Endothelial cell of umbilical vein (primary cell): ENCODE results near the gene ARSJ. TPM values are rescaled to one million over a fixed set of nuclear protein-coding genes. Genes with fewer than 3 reads are reported as not detected.

Experiments
- BruUV-seq: library from RNA; stranded (reverse); fragments of 400-500 nt; replicated peaks from 2 replicates; lab custom pipeline; 2021; lab: Mats Ljungman, UMichigan
- CTCF ChIA-PET: fragments of 300-600, 350-600 bp; sonication (Branson Sonifier 250); formaldehyde crosslinking; loops from one replicate; lab custom pipeline; 2021; ENCODE audit warnings: antibody characterized with exemption, inconsistent platforms; lab: Charles Lee
- POLR2A ChIA-PET: fragments of 300-600, 350-600 bp; sonication (Branson Sonifier 250); formaldehyde crosslinking; loops from one replicate; lab custom pipeline; 2021; ENCODE audit warnings: antibody characterized with exemption, inconsistent platforms; lab: Charles Lee
- DNase-seq: peaks from one replicate; pipeline ENCODE4 v3.0.0-alpha.2; 2011; ENCODE audit warnings: low read depth, low spot score
- FAIRE-seq: peaks from 2 replicates; lab custom pipeline; 2011; peaks lifted over from hg19 to GRCh38; lab: Jason Lieb, UNC
- H2AFZ ChIP-seq: 2 replicates; pipeline ENCODE4 v1.6.0; 2012; ENCODE audit warnings: low read depth, low read length, control low read depth, inconsistent platforms
- H3K27ac ChIP-seq: 2 replicates; pipeline ENCODE4 v1.5.1; 2011; ENCODE audit warnings: low read depth, mild to moderate bottlenecking, control low read depth, low read length, moderate library complexity; ENCODE audit not compliant: insufficient read depth
- H3K27me3 ChIP-seq, 2 experiments: 2 replicates each; pipeline versions ENCODE4 v1.6.0 to v1.6.1; 2011; ENCODE audit warnings: low read length in 2 of 2, mixed read lengths in 1 of 2; ENCODE audit not compliant: control insufficient read depth in 2 of 2, insufficient read depth in 2 of 2
- H3K36me3 ChIP-seq, 2 experiments: 2 replicates in 1 of 2; 3 replicates in 1 of 2; pipeline ENCODE4 v1.5.1; 2011; ENCODE audit warnings: low read length in 2 of 2, mild to moderate bottlenecking in 1 of 2, moderate library complexity in 1 of 2; ENCODE audit not compliant: control insufficient read depth in 2 of 2, insufficient read depth in 2 of 2; ENCODE audit errors: extremely low read depth in 1 of 2
- H3K4me1 ChIP-seq: 3 replicates; pipeline ENCODE4 v1.5.1; 2011; ENCODE audit warnings: mild to moderate bottlenecking, low read length; ENCODE audit not compliant: control insufficient read depth, insufficient read depth; ENCODE audit errors: extremely low read depth
- H3K4me2 ChIP-seq: 2 replicates; pipeline ENCODE4 v1.6.1; 2011; ENCODE audit warnings: low read length, control low read depth, mixed read lengths; ENCODE audit not compliant: insufficient read depth
- H3K4me3 ChIP-seq, 3 experiments: fragments of 200-600 bp in 1 of 3; sonication (generic), shearing (Covaris generic) in 1 of 3; replicated peaks in 1 of 3; 2 replicates each; pipeline ENCODE4 v1.5.1; 2011 to 2016; ENCODE audit warnings: control low read depth in 3 of 3, low read length in 3 of 3, mild to moderate bottlenecking in 2 of 3, inconsistent platforms in 1 of 3, low read depth in 1 of 3, moderate library complexity in 1 of 3; ENCODE audit not compliant: insufficient read depth in 1 of 3
- H3K79me2 ChIP-seq: 2 replicates; pipeline ENCODE4 v1.6.0; 2012; ENCODE audit warnings: low read length, inconsistent platforms; ENCODE audit not compliant: control insufficient read depth, insufficient read depth
- H3K9ac ChIP-seq: replicated peaks from 2 replicates; pipeline ENCODE3; 2011; ENCODE audit warnings: low read length, control low read depth; ENCODE audit not compliant: insufficient read depth; ENCODE audit errors: extremely low read depth
- H3K9me1 ChIP-seq: replicated peaks from 3 replicates; pipeline ENCODE4 v1.6.0; 2011; ENCODE audit warnings: mild to moderate bottlenecking, low read length; ENCODE audit not compliant: control insufficient read depth, insufficient read depth; ENCODE audit errors: extremely low read depth
- H3K9me3 ChIP-seq: replicated peaks from 2 replicates; pipeline ENCODE4 v1.5.1; 2012; ENCODE audit warnings: low read length, inconsistent platforms; ENCODE audit not compliant: control insufficient read depth, insufficient read depth
- H4K20me1 ChIP-seq: replicated peaks from 2 replicates; pipeline ENCODE3; 2011; ENCODE audit warnings: mild to moderate bottlenecking, low read length; ENCODE audit not compliant: control insufficient read depth, insufficient read depth; ENCODE audit errors: extremely low read depth
- EZH2 ChIP-seq: IDR thresholded peaks from 2 replicates; pipeline ENCODE4 v1.6.1; 2012; ENCODE audit warnings: borderline replicate concordance, low read depth, mild to moderate bottlenecking, moderate library complexity, low read length, inconsistent platforms; ENCODE audit not compliant: severe bottlenecking
- FOS ChIP-seq: IDR thresholded peaks from 2 replicates; pipeline ENCODE4 v1.6.1; 2011; ENCODE audit warnings: mild to moderate bottlenecking, low read length, moderate library complexity, borderline replicate concordance; ENCODE audit not compliant: insufficient read depth
- GATA2 ChIP-seq: IDR thresholded peaks from 2 replicates; pipeline ENCODE4 v1.7.0; 2011; ENCODE audit warnings: low read depth, mild to moderate bottlenecking, moderate library complexity, mixed read lengths, low read length; ENCODE audit not compliant: insufficient read length, insufficient read depth
- JUN ChIP-seq: IDR thresholded peaks from 2 replicates; pipeline ENCODE4 v1.6.1; 2011; ENCODE audit warnings: borderline replicate concordance, low read depth; ENCODE audit not compliant: insufficient read length, insufficient read depth
- MYC ChIP-seq: IDR thresholded peaks from one replicate; pipeline ENCODE4 v1.6.1; 2011; ENCODE audit warnings: mild to moderate bottlenecking, low read depth, low read length
- POLR2A ChIP-seq: IDR thresholded peaks from 2 replicates; pipeline ENCODE4 v1.6.1; 2012; ENCODE audit warnings: low read depth, mild to moderate bottlenecking, control low read depth, low read length
- POLR2AphosphoS5 ChIP-seq: IDR thresholded peaks from 2 replicates; pipeline ENCODE4 v1.6.1; 2012; ENCODE audit warnings: low read depth, mild to moderate bottlenecking, control low read depth, low read length, moderate library complexity; ENCODE audit not compliant: insufficient read depth
- dilution Hi-C: fragments of 300-500 bp; cut with MboI; formaldehyde crosslinking; loops from one replicate; pipeline ENCODE4 v1.15.0; 2019; ENCODE audit warnings: low sequenced_read_pairs; ENCODE audit not compliant: extremely low pct_ligation_motif_present
- intact Hi-C: fragments of 100-400 bp; cut with micrococcal nuclease; formaldehyde crosslinking; loops from one replicate; pipeline ENCODE4 v1.10.0; 2022
- polyA plus RNA-seq, 4 experiments: library from polyadenylated mRNA; depleted of rRNA in 3 of 4; stranded (reverse) in 3 of 4; unstranded in 1 of 4; fragments of >200 nt; gene quantifications; 2 replicates each; pipeline versions ENCODE4 v1.2.1 to v1.2.3, GENCODE V29; 2011 to 2012; ENCODE audit warnings: missing spikeins in 1 of 4
- total RNA-seq: library from RNA; stranded (reverse); gene quantifications from 2 replicates; pipeline ENCODE4 v1.2.3, GENCODE V29; 2021
- TF ChIP-seq, protein P1 (sequence below), 2 donors: IDR thresholded peaks; 1 replicate in 1 of 2; 2 replicates in 1 of 2; pipeline ENCODE4 v1.5.1; 2011; ENCODE audit warnings: low read length in 2 of 2, mild to moderate bottlenecking in 2 of 2, moderate library complexity in 2 of 2, control low read depth in 1 of 2, inconsistent platforms in 1 of 2, low read depth in 1 of 2; ENCODE audit not compliant: insufficient read depth in 1 of 2; ENCODE audit errors: extremely low read depth in 1 of 2
- TF ChIP-seq, protein P2 (sequence below): IDR thresholded peaks from 2 replicates; pipeline ENCODE4 v1.6.1; 2011; ENCODE audit not compliant: insufficient read depth, insufficient read length

Gene ARSJ
- total and polyA plus RNA-seq, 2 donors (not counting 3 experiments of a cell fraction or from before 2014, with no cell fraction given), result 21.9 to 50.0 TPM

DNA sequence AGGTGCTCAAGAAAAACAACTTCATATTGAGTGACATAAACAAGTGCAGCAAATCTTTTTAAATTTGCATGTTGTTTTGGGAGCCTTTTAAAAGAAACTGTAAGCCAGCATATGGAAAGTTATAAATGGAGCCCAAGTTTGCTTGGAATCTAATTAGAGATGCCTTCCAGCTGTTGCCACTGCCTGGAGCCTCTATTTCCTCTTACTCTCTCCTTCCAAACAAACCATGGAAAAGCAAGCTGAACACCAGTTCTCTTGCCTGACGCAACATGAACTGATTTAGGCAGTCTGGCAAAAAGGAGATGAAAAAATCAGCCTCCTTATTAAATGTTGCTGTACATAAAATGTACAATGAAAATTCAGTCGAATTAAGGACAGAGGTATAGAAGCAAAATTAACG is 21.5 kb downstream of the ARSJ start:
- H3K4me3 ChIP-seq, result no peak overlapping the region
- H3K4me1 ChIP-seq, result peaks cover 72% of the 10 kb centered on the region
- H4K20me1 ChIP-seq, result no peaks in the 10 kb centered on the region
- POLR2A ChIA-PET, result interaction anchor here (1.5 to 2.9 kb wide), 3 partner anchors 13 to 490 kb away, joined by 3 to 16 read pairs (median 16); partner anchors contain the start of gene ARSJ
- BruUV-seq, result no TSS peak
- dilution Hi-C loops, result no loop called here
- FAIRE-seq, result no peak
- TF ChIP-seq, protein P1, sequence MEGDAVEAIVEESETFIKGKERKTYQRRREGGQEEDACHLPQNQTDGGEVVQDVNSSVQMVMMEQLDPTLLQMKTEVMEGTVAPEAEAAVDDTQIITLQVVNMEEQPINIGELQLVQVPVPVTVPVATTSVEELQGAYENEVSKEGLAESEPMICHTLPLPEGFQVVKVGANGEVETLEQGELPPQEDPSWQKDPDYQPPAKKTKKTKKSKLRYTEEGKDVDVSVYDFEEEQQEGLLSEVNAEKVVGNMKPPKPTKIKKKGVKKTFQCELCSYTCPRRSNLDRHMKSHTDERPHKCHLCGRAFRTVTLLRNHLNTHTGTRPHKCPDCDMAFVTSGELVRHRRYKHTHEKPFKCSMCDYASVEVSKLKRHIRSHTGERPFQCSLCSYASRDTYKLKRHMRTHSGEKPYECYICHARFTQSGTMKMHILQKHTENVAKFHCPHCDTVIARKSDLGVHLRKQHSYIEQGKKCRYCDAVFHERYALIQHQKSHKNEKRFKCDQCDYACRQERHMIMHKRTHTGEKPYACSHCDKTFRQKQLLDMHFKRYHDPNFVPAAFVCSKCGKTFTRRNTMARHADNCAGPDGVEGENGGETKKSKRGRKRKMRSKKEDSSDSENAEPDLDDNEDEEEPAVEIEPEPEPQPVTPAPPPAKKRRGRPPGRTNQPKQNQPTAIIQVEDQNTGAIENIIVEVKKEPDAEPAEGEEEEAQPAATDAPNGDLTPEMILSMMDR (IDR thresholded peaks at IDR 0.05; ENCODE audit: extremely low read depth in 1 of 2, insufficient read depth in 1 of 2, low read depth in 1 of 2, low read length in 2 of 2), result no peak
- TF ChIP-seq EZH2 (no peak), FOS (no peak), POLR2A (no peak), MYC (no peak), POLR2AphosphoS5 (no peak), GATA2 (no peak), JUN (no peak)
- TF ChIP-seq, protein P2, sequence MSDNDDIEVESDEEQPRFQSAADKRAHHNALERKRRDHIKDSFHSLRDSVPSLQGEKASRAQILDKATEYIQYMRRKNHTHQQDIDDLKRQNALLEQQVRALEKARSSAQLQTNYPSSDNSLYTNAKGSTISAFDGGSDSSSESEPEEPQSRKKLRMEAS, result no peak
- H3K9ac ChIP-seq, result no peak overlapping the region
- CTCF ChIA-PET, result interaction anchor here (0.8 to 4.0 kb wide), 6 partner anchors 8 to 421 kb away, joined by 4 to 27 read pairs (median 8); no protein-coding TSS in a partner anchor
- no peaks in the 10 kb centered on the region for H3K9me1 ChIP-seq
- H3K9me3 ChIP-seq, result no peaks in the 10 kb centered on the region
- peak overlapping the region; percentile 100 for H3K4me2 ChIP-seq
- intact Hi-C loops, result loop anchor here (2.0 to 10.0 kb wide), 4 partner anchors 75 to 737 kb away; no protein-coding TSS in a partner anchor
- H3K79me2 ChIP-seq, result peaks cover 85% of the 10 kb centered on the region
- no peaks in the 10 kb centered on the region for H3K27me3 ChIP-seq
- H3K36me3 ChIP-seq, result peaks cover 0 to 14% of the 10 kb centered on the region in 2 experiments
- no peak overlapping the region for H2AFZ ChIP-seq
- DNase-seq, result no peak
- H3K27ac ChIP-seq, result peak overlapping the region; percentile 89
